ENCODE results near the gene LDHAL6B. TPM values are rescaled to one million over a fixed set of nuclear protein-coding genes. Genes with fewer than 3 reads are reported as not detected.
"Not testable (repeated sequence)": the region's sequence is repeated elsewhere in the genome, so short reads cannot be mapped to it uniquely, and the experiment has no call there.

LDHAL6B gene
- total and polyA plus RNA-seq, 7 experiments from 2014 or later, result not detected

DNA sequence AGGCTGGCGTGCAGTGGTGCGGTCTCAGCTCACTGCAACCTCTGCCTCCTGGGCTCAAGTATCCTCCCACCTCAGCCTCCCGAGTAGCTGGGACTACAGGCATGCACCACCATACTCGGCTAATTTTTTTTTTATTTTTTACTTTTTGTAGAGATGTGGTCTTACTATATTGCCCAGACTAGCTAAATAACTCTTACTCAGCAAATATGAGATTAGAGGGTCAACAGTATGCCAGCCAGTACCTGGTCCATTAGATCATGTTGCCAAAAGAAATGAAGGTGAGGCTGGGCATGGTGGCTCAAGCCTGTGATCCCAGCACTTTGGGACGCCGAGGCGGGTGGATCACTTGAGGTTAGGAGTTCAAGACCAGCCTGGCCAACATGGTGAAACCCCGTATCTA is 44.6 kb upstream of the LDHAL6B start:
- H3K4me1 ChIP-seq (ENCODE audit: control insufficient read depth in 2 of 2, insufficient read depth in 2 of 2, low read length in 2 of 2); H3K27ac ChIP-seq (ENCODE audit: low read depth, low read length); H3K27me3 Mint-ChIP-seq; POLR2A ChIA-PET; H3K4me3 Mint-ChIP-seq; DNase-seq; H3K27ac Mint-ChIP-seq; H3K27me3 ChIP-seq (ENCODE audit: control insufficient read depth in 2 of 2, insufficient read depth in 2 of 2, low read length in 2 of 2); H3K9me3 ChIP-seq (ENCODE audit: control insufficient read depth in 2 of 3, low read length in 3 of 3); H3K36me3 ChIP-seq (ENCODE audit: control insufficient read depth in 2 of 3, insufficient read depth in 3 of 3, low read length in 3 of 3); CTCF ChIA-PET; H3K4me3 ChIP-seq (ENCODE audit: low read length); ATAC-seq; H3K9me3 Mint-ChIP-seq: not testable (repeated sequence)
- H3K4me1 Mint-ChIP-seq, result peaks cover 0 to 11% (median 0%) of the 10 kb centered on the region in 7 donors
- H3K36me3 Mint-ChIP-seq, result peaks cover 0 to 31% (median 0%) of the 10 kb centered on the region in 5 donors
- intact Hi-C loops (cut with micrococcal nuclease), result loop anchor here in 1 of 2 donors (5.0 kb wide), 1 partner anchor 365 kb away; no protein-coding TSS in a partner anchor

GRCh38 chr15:59165726-59166125 is 40.9 kb upstream of the LDHAL6B start:
- Mint-ChIP-seq H3K9me3 (no peaks in the 10 kb centered on the region), H3K4me3 (no peak overlapping the region), H3K27me3 (no peaks in the 10 kb centered on the region), H3K36me3 (peaks cover 0 to 34% (median 0%) of the 10 kb centered on the region in 5 donors), H3K27ac (peak overlapping the region in 1 of 9 donors; percentile 79), H3K4me1 (peaks cover 0 to 28% (median 0%) of the 10 kb centered on the region in 7 donors)
- Histone ChIP-seq H3K4me1 (ENCODE audit: control insufficient read depth in 2 of 2, insufficient read depth in 2 of 2, low read length in 2 of 2) (no peaks in the 10 kb centered on the region), H3K27me3 (ENCODE audit: control insufficient read depth in 2 of 2, insufficient read depth in 2 of 2, low read length in 2 of 2) (no peaks in the 10 kb centered on the region), H3K4me3 (ENCODE audit: low read length) (no peak overlapping the region), H3K36me3 (ENCODE audit: control insufficient read depth in 2 of 3, insufficient read depth in 3 of 3, low read length in 3 of 3) (no peaks in the 10 kb centered on the region), H3K9me3 (ENCODE audit: control insufficient read depth in 2 of 3, low read length in 3 of 3) (no peaks in the 10 kb centered on the region), H3K27ac (ENCODE audit: low read depth, low read length) (no peak overlapping the region)
- POLR2A ChIA-PET, result no interaction called here
- ATAC-seq (no peak), DNase-seq (no peak)
- CTCF ChIA-PET, result interaction anchor here (0.5 kb wide), 1 partner anchor 134 kb away, joined by 5 read pairs; no protein-coding TSS in a partner anchor
- intact Hi-C loops (cut with micrococcal nuclease), result no loop called here

DNA sequence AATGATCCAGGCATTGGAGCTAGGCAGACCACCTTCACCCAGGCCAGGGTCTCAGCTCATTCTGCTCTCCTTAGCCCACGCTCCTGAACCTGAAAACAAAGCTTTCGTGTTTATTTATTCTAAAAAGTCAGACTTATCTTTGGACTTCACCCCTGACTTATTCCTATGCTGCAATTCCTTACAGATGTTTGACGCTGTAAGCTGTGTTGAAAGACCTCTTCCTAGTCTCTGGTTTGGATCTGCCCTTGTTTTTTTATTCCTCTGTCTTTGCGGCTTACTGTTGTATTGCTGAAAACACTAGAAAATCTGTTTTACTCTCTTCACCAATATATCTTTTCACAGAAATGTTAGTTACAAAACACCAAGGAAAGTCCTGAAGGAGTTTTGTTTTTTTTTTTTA is 40.5 kb upstream of the LDHAL6B start:
- H3K36me3 ChIP-seq (ENCODE audit: control insufficient read depth in 2 of 3, insufficient read depth in 3 of 3, low read length in 3 of 3), result no peaks in the 10 kb centered on the region
- H3K4me1 ChIP-seq (ENCODE audit: control insufficient read depth in 2 of 2, insufficient read depth in 2 of 2, low read length in 2 of 2), result no peaks in the 10 kb centered on the region
- H3K4me3 Mint-ChIP-seq, result no peak overlapping the region
- peak overlapping the region in 1 of 9 donors; percentile 79 for H3K27ac Mint-ChIP-seq
- no peak for ATAC-seq
- H3K27me3 ChIP-seq (ENCODE audit: control insufficient read depth in 2 of 2, insufficient read depth in 2 of 2, low read length in 2 of 2), result no peaks in the 10 kb centered on the region
- no peaks in the 10 kb centered on the region for H3K9me3 Mint-ChIP-seq
- ChIA-PET CTCF (no interaction called here), POLR2A (no interaction called here)
- H3K36me3 Mint-ChIP-seq, result peaks cover 0 to 34% (median 0%) of the 10 kb centered on the region in 5 donors
- no peak overlapping the region for H3K4me3 ChIP-seq (ENCODE audit: low read length)
- intact Hi-C loops (cut with micrococcal nuclease), result no loop called here
- H3K4me1 Mint-ChIP-seq, result peaks cover 0 to 29% (median 0%) of the 10 kb centered on the region in 7 donors
- no peak overlapping the region for H3K27ac ChIP-seq (ENCODE audit: low read depth, low read length)
- H3K9me3 ChIP-seq (ENCODE audit: control insufficient read depth in 2 of 3, low read length in 3 of 3), result no peaks in the 10 kb centered on the region
- no peak for DNase-seq
- no peaks in the 10 kb centered on the region for H3K27me3 Mint-ChIP-seq

- H3K27ac Mint-ChIP-seq, result peak overlapping the region in 1 of 9 donors; percentile 79
- no peak for ATAC-seq
Observed at GRCh38 chr15:59166601-59167265, 39.9 kb upstream of the LDHAL6B start.

GRCh38 chr15:59168536-59168935 is 38.1 kb upstream of the LDHAL6B start:
- POLR2A ChIA-PET, result no interaction called here
- H3K4me3 Mint-ChIP-seq, result no peak overlapping the region

More at GRCh38 chr15:59166601-59167265, 39.9 kb upstream of the LDHAL6B start:
- CTCF ChIA-PET, result no interaction called here
- no peak overlapping the region for H3K27ac ChIP-seq (ENCODE audit: low read depth, low read length)
- Mint-ChIP-seq H3K4me3 (no peak overlapping the region), H3K27me3 (no peaks in the 10 kb centered on the region), H3K9me3 (no peaks in the 10 kb centered on the region), H3K4me1 (peaks cover 0 to 29% (median 0%) of the 10 kb centered on the region in 7 donors), H3K36me3 (peaks cover 0 to 35% (median 0%) of the 10 kb centered on the region in 5 donors)
- intact Hi-C loops (cut with micrococcal nuclease), result no loop called here
- POLR2A ChIA-PET, result no interaction called here
- H3K4me1 ChIP-seq (ENCODE audit: control insufficient read depth in 2 of 2, insufficient read depth in 2 of 2, low read length in 2 of 2), result no peaks in the 10 kb centered on the region
- no peak overlapping the region for H3K4me3 ChIP-seq (ENCODE audit: low read length)
- DNase-seq, result no peak
- no peaks in the 10 kb centered on the region for H3K9me3 ChIP-seq (ENCODE audit: control insufficient read depth in 2 of 3, low read length in 3 of 3)
- H3K27me3 ChIP-seq (ENCODE audit: control insufficient read depth in 2 of 2, insufficient read depth in 2 of 2, low read length in 2 of 2), result no peaks in the 10 kb centered on the region
- no peaks in the 10 kb centered on the region for H3K36me3 ChIP-seq (ENCODE audit: control insufficient read depth in 2 of 3, insufficient read depth in 3 of 3, low read length in 3 of 3)

DNA sequence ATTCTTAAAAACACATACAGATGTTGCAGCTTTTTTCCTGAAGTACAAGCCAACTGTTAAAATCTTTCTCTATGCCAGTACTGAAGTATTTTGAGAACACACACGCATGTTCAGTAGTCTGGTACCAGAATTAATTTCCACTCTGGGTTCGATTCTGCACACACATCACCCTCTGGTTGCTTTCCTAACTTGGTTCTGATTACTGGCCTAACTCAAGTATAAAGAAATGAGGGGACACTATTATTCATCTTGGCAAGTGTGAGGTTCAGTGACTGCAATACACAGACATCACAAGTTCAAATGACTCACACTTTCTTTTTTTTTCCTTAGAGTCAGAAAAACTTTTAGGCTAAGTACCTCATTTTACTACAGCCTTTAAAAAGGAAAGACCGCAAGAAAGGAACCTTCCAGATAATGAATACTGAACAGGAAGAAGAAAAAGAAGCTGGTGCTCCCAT is 37.4 kb upstream of the LDHAL6B start:
- peaks cover 0 to 37% (median 3%) of the 10 kb centered on the region in 5 donors for H3K36me3 Mint-ChIP-seq
- intact Hi-C loops (cut with micrococcal nuclease), result no loop called here
- DNase-seq (no peak), ATAC-seq (peak; percentile 65)
- H3K4me1 Mint-ChIP-seq, result peaks cover 0 to 29% (median 0%) of the 10 kb centered on the region in 7 donors
- peak overlapping the region in 2 of 9 donors; percentile 21 to 69 for H3K27ac Mint-ChIP-seq
- Histone ChIP-seq H3K27me3 (ENCODE audit: control insufficient read depth in 2 of 2, insufficient read depth in 2 of 2, low read length in 2 of 2) (no peaks in the 10 kb centered on the region), H3K4me3 (ENCODE audit: low read length) (no peak overlapping the region), H3K27ac (ENCODE audit: low read depth, low read length) (no peak overlapping the region), H3K4me1 (ENCODE audit: control insufficient read depth in 2 of 2, insufficient read depth in 2 of 2, low read length in 2 of 2) (no peaks in the 10 kb centered on the region), H3K36me3 (ENCODE audit: control insufficient read depth in 2 of 3, insufficient read depth in 3 of 3, low read length in 3 of 3) (no peaks in the 10 kb centered on the region), H3K9me3 (ENCODE audit: control insufficient read depth in 2 of 3, low read length in 3 of 3) (no peaks in the 10 kb centered on the region)
- ChIA-PET POLR2A (no interaction called here), CTCF (no interaction called here)
- H3K4me3 Mint-ChIP-seq, result no peak overlapping the region
- no peaks in the 10 kb centered on the region for H3K27me3 Mint-ChIP-seq
- H3K9me3 Mint-ChIP-seq, result peaks cover 0 to 5% (median 0%) of the 10 kb centered on the region in 11 donors

More at GRCh38 chr15:59168536-59168935, 38.1 kb upstream of the LDHAL6B start:
- DNase-seq (no peak), ATAC-seq (no peak)
- Mint-ChIP-seq H3K27me3 (no peaks in the 10 kb centered on the region), H3K9me3 (peaks cover 0 to 1% (median 0%) of the 10 kb centered on the region in 11 donors), H3K27ac (no peak overlapping the region), H3K4me1 (peaks cover 0 to 29% (median 0%) of the 10 kb centered on the region in 7 donors), H3K36me3 (peaks cover 0 to 39% (median under 1%) of the 10 kb centered on the region in 5 donors)
- intact Hi-C loops (cut with micrococcal nuclease), result no loop called here
- H3K27ac ChIP-seq (ENCODE audit: low read depth, low read length), result no peak overlapping the region
- CTCF ChIA-PET, result no interaction called here
- no peaks in the 10 kb centered on the region for H3K4me1 ChIP-seq (ENCODE audit: control insufficient read depth in 2 of 2, insufficient read depth in 2 of 2, low read length in 2 of 2)
- no peaks in the 10 kb centered on the region for H3K36me3 ChIP-seq (ENCODE audit: control insufficient read depth in 2 of 3, insufficient read depth in 3 of 3, low read length in 3 of 3)
- H3K27me3 ChIP-seq (ENCODE audit: control insufficient read depth in 2 of 2, insufficient read depth in 2 of 2, low read length in 2 of 2), result no peaks in the 10 kb centered on the region
- H3K4me3 ChIP-seq (ENCODE audit: low read length), result no peak overlapping the region
- H3K9me3 ChIP-seq (ENCODE audit: control insufficient read depth in 2 of 3, low read length in 3 of 3), result no peaks in the 10 kb centered on the region

Data from naive thymus-derived CD4-positive, alpha-beta T cell (primary cell).